HepG2 (cell line): ENCODE results near the gene HACL1. TPM values are rescaled to one million over a fixed set of nuclear protein-coding genes. Genes with fewer than 3 reads are reported as not detected.

ENCODE experiments used
- ATAC-seq: fragments of 200-7000 bp; cut with Tn5 transposase; 3 replicates; pipeline ENCODE4 v1.9.1; 2020; ENCODE audit warnings: mild to moderate bottlenecking, moderate library complexity
- BruUV-seq: library from RNA; stranded (reverse); fragments of 400-500 nt; replicated peaks from 2 replicates; lab custom pipeline; 2021; lab: Mats Ljungman, UMichigan
- CTCF ChIA-PET: fragments of 300-600 bp; formaldehyde crosslinking; extraction: SDS; loops from one replicate; lab custom pipeline; 2021; ENCODE audit warnings: low total read pairs, inconsistent platforms, low intra/inter-chr PET ratio; lab: Yijun Ruan, JAX
- POLR2A ChIA-PET: fragments of 350-600 bp; sonication (Branson Sonifier 250); formaldehyde crosslinking; loops from one replicate; lab custom pipeline; 2020; ENCODE audit warnings: antibody characterized with exemption, inconsistent platforms; lab: Yijun Ruan, JAX
- DNase-seq: peaks from one replicate; pipeline ENCODE4 v3.0.0-alpha.2; 2015; ENCODE audit warnings: low spot score
- FAIRE-seq: peaks from 3 replicates; lab custom pipeline; 2011; peaks lifted over from hg19 to GRCh38; lab: Jason Lieb, UNC
- H2AFZ ChIP-seq: one replicate; pipeline ENCODE4 v1.6.1; 2011; ENCODE audit warnings: low read length, inconsistent platforms
- H3K27ac ChIP-seq: fragments of 300-600 bp; 3 replicates; pipeline ENCODE4 v1.8.0; 2011; ENCODE audit warnings: mixed run types, mild to moderate bottlenecking, mixed read lengths, low read length, inconsistent platforms; ENCODE audit not compliant: insufficient read depth; ENCODE audit errors: extremely low read length
- H3K27me3 ChIP-seq, 2 experiments: fragments of 200-600 bp in 1 of 2; 2 replicates in 1 of 2; 3 replicates in 1 of 2; pipeline versions ENCODE4 v1.6.0 to v1.8.0; 2011; ENCODE audit warnings: low read length in 2 of 2, mild to moderate bottlenecking in 2 of 2, moderate library complexity in 2 of 2, inconsistent platforms in 1 of 2; ENCODE audit not compliant: insufficient read depth in 2 of 2, control insufficient read depth in 1 of 2
- H3K36me3 ChIP-seq, 2 experiments: fragments of 200-600 bp in 1 of 2; replicated peaks in 1 of 2; 2 replicates in 1 of 2; 3 replicates in 1 of 2; pipeline versions ENCODE4 v1.5.1 to v1.8.0; 2011; ENCODE audit warnings: low read length in 2 of 2, inconsistent platforms in 1 of 2; ENCODE audit not compliant: insufficient read depth in 2 of 2, control insufficient read depth in 1 of 2
- H3K4me1 ChIP-seq: 2 replicates; pipeline ENCODE4 v1.5.1; 2012; ENCODE audit warnings: low read length, inconsistent platforms; ENCODE audit not compliant: insufficient read depth
- H3K4me2 ChIP-seq: 2 replicates; pipeline ENCODE4 v1.6.0; 2011; ENCODE audit warnings: low read depth, low read length, inconsistent platforms
- H3K4me3 ChIP-seq, 3 experiments: fragments of 200-600 bp in 1 of 3; sonication (generic), shearing (Covaris generic) in 1 of 3; replicated peaks in 1 of 3; 2 replicates each; pipeline ENCODE4 v1.5.1; 2011 to 2016; ENCODE audit warnings: low read length in 3 of 3, inconsistent platforms in 2 of 3, low read depth in 2 of 3, mild to moderate bottlenecking in 2 of 3, control low read depth in 1 of 3, mixed read lengths in 1 of 3; ENCODE audit not compliant: insufficient read depth in 1 of 3
- H3K79me2 ChIP-seq: one replicate; pipeline ENCODE4 v1.6.1; 2011; ENCODE audit warnings: low read length, inconsistent platforms; ENCODE audit not compliant: insufficient read depth
- H3K9ac ChIP-seq: 2 replicates; pipeline ENCODE4 v1.6.0; 2011; ENCODE audit warnings: mild to moderate bottlenecking, low read depth, low read length, inconsistent platforms; ENCODE audit not compliant: insufficient read depth
- H3K9me3 ChIP-seq: 2 replicates; pipeline ENCODE4 v1.5.1; 2012; ENCODE audit warnings: mild to moderate bottlenecking, low read length
- H4K20me1 ChIP-seq: 2 replicates; pipeline ENCODE4 v1.6.0; 2011; ENCODE audit warnings: inconsistent platforms, mild to moderate bottlenecking, low read length, moderate library complexity; ENCODE audit not compliant: insufficient read depth
- FOXK2 ChIP-seq: fragments of 450-650 bp; IDR thresholded peaks from 2 replicates; pipeline ENCODE4 v1.6.1; 2016
- HHEX ChIP-seq: IDR thresholded peaks from 2 replicates; pipeline ENCODE4 v1.6.1; 2016; ENCODE audit warnings: control low read depth
- HNRNPL ChIP-seq: fragments of 200-400 bp; formaldehyde crosslinking; IDR thresholded peaks from 2 replicates; pipeline ENCODE4 v1.6.1; 2017; ENCODE audit warnings: mild to moderate bottlenecking, low read depth, low read length
- JDP2 ChIP-seq: sonication (generic); formaldehyde crosslinking; IDR thresholded peaks from 2 replicates; pipeline ENCODE4 v1.8.1; 2022; ENCODE audit warnings: missing genetic modification reagents, borderline replicate concordance
- NCOA5 ChIP-seq: sonication (generic); formaldehyde crosslinking; IDR thresholded peaks from 2 replicates; pipeline ENCODE4 v1.4.0; 2020; ENCODE audit warnings: missing genetic modification reagents
- ONECUT2 ChIP-seq: sonication (generic); formaldehyde crosslinking; IDR thresholded peaks from 2 replicates; pipeline ENCODE4 v1.4.0; 2020; ENCODE audit warnings: missing genetic modification reagents
- POLR2A ChIP-seq, 2 experiments: IDR thresholded peaks; 2 replicates each; pipeline ENCODE4 v1.6.1; 2011; ENCODE audit warnings: low read depth in 2 of 2, low read length in 2 of 2, mild to moderate bottlenecking in 1 of 2, moderate library complexity in 1 of 2; ENCODE audit not compliant: insufficient read depth in 1 of 2
- RBM22 ChIP-seq: fragments of 200-400 bp; formaldehyde crosslinking; optimal IDR thresholded peaks from 2 replicates; pipeline ENCODE3; 2017; ENCODE audit warnings: mild to moderate bottlenecking, low read length, moderate library complexity
- SATB2 ChIP-seq: sonication (generic); formaldehyde crosslinking; IDR thresholded peaks from 2 replicates; pipeline ENCODE4 v1.5.0; 2020; ENCODE audit warnings: missing genetic modification reagents
- SMARCE1 ChIP-seq: fragments of 450-650 bp; IDR thresholded peaks from 2 replicates; pipeline ENCODE4 v1.6.1; 2017; ENCODE audit warnings: borderline replicate concordance
- TOPORS ChIP-seq: sonication (generic); formaldehyde crosslinking; IDR thresholded peaks from 2 replicates; pipeline ENCODE4 v1.8.0; 2023; ENCODE audit warnings: mild to moderate bottlenecking, missing genetic modification reagents
- ZNF678 ChIP-seq: sonication (generic); formaldehyde crosslinking; IDR thresholded peaks from 2 replicates; pipeline ENCODE4 v1.4.0; 2020; ENCODE audit warnings: mild to moderate bottlenecking, missing genetic modification reagents
- ZNF775 ChIP-seq: sonication (generic); formaldehyde crosslinking; IDR thresholded peaks from 2 replicates; pipeline ENCODE4 v1.4.0; 2020; ENCODE audit warnings: missing genetic modification reagents, mild to moderate bottlenecking, moderate library complexity, borderline replicate concordance
- ZNF83 ChIP-seq: sonication (generic); formaldehyde crosslinking; IDR thresholded peaks from 2 replicates; pipeline ENCODE4 v1.4.0; 2020; ENCODE audit warnings: missing genetic modification reagents, mild to moderate bottlenecking, borderline replicate concordance
- ZSCAN12 ChIP-seq: sonication (generic); formaldehyde crosslinking; IDR thresholded peaks from 2 replicates; pipeline ENCODE4 v1.9.0; 2021; ENCODE audit warnings: mild to moderate bottlenecking, missing genetic modification reagents
- WGBS: methylation state at CpG from one replicate; pipeline ENCODE4 v1.1.6; 2017; ENCODE audit warnings: low lambda C conversion rate; 5-methylcytosine and 5-hydroxymethylcytosine counted together
- in situ Hi-C: cut with HindIII; loops from 2 replicates; pipeline ENCODE4 v1.10.0; 2017; ENCODE audit warnings: low pct_unique_long_range_greater_than_20kb; ENCODE audit not compliant: extremely low pct_ligation_motif_present
- intact Hi-C: fragments of 100-400 bp; cut with micrococcal nuclease; formaldehyde crosslinking; loops from one replicate; pipeline ENCODE4 v1.10.0; 2022; ENCODE audit not compliant: unreplicated experiment
- polyA plus RNA-seq, 8 experiments: library from polyadenylated mRNA; depleted of rRNA in 3 of 8; stranded (reverse) in 7 of 8; unstranded in 1 of 8; fragments of >200 nt; fragmentation: Illumina TruSeq in 4 of 8; extraction: Trizol in 4 of 8; gene quantifications; 2 replicates each; pipeline versions ENCODE4 v1.2.1 to v1.2.3, GENCODE V29; 2011 to 2016; ENCODE audit warnings: low read depth in 4 of 8, missing spikeins in 1 of 8, mixed read lengths in 1 of 8; ENCODE audit not compliant: insufficient read depth in 1 of 8
- total RNA-seq, 5 experiments: library from RNA; depleted of rRNA; stranded (reverse); fragments of >200 nt; fragmentation: Illumina TruSeq; extraction: Trizol; gene quantifications; 2 replicates each; pipeline ENCODE4 v1.2.3, GENCODE V29; 2016; ENCODE audit warnings: low read depth in 1 of 5
- TF ChIP-seq, protein P1 (sequence below): sonication (generic); formaldehyde crosslinking; IDR thresholded peaks from 2 replicates; pipeline ENCODE4 v1.5.0; 2020; ENCODE audit warnings: missing genetic modification reagents
- TF ChIP-seq, protein P2 (sequence below): sonication (generic); formaldehyde crosslinking; IDR thresholded peaks from 2 replicates; pipeline ENCODE4 v1.4.0; 2020; ENCODE audit warnings: missing genetic modification reagents
- TF ChIP-seq, protein P3 (sequence below): sonication (generic); formaldehyde crosslinking; IDR thresholded peaks from 2 replicates; pipeline ENCODE4 v1.5.0; 2020; ENCODE audit warnings: missing genetic modification reagents, mild to moderate bottlenecking, borderline replicate concordance

Gene HACL1
- total and polyA plus RNA-seq, 2 of the 13 experiments (the other 11 are each of a cell fraction or from before 2014, with no cell fraction given), result 22.1 to 25.7 TPM

DNA sequence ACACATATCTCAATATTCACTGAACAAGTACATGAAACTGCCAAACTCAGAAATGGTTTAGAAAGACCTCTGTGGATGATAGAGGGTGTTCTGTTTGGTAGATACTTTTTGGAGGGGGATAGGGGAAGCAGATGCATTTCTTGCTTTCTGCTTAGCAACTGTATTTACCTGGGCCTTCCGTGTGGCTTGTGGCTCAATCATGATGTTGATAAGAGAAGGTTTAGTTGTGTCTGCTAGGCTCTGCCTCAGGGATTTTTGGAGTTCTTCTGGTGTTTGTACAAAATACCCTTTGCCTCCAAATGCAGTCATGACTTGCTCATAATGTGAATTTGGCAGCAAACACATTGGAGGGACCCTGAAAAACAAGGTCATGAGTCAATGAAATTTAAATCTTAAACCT is 38.2 kb downstream of the HACL1 start:
- no peak for TF ChIP-seq NCOA5
- no peak for TF ChIP-seq RBM22
- TF ChIP-seq, protein P1, sequence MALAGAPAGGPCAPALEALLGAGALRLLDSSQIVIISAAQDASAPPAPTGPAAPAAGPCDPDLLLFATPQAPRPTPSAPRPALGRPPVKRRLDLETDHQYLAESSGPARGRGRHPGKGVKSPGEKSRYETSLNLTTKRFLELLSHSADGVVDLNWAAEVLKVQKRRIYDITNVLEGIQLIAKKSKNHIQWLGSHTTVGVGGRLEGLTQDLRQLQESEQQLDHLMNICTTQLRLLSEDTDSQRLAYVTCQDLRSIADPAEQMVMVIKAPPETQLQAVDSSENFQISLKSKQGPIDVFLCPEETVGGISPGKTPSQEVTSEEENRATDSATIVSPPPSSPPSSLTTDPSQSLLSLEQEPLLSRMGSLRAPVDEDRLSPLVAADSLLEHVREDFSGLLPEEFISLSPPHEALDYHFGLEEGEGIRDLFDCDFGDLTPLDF (CRISPR knock-in tag), result no peak
- TF ChIP-seq, protein P2, sequence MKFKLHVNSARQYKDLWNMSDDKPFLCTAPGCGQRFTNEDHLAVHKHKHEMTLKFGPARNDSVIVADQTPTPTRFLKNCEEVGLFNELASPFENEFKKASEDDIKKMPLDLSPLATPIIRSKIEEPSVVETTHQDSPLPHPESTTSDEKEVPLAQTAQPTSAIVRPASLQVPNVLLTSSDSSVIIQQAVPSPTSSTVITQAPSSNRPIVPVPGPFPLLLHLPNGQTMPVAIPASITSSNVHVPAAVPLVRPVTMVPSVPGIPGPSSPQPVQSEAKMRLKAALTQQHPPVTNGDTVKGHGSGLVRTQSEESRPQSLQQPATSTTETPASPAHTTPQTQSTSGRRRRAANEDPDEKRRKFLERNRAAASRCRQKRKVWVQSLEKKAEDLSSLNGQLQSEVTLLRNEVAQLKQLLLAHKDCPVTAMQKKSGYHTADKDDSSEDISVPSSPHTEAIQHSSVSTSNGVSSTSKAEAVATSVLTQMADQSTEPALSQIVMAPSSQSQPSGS, result no peak
- TF ChIP-seq ONECUT2 (CRISPR knock-in tag), result no peak
- TF ChIP-seq FOXK2, result no peak
- TF ChIP-seq, protein P3, sequence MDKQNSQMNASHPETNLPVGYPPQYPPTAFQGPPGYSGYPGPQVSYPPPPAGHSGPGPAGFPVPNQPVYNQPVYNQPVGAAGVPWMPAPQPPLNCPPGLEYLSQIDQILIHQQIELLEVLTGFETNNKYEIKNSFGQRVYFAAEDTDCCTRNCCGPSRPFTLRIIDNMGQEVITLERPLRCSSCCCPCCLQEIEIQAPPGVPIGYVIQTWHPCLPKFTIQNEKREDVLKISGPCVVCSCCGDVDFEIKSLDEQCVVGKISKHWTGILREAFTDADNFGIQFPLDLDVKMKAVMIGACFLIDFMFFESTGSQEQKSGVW (CRISPR knock-in tag), result no peak
- no peak for TF ChIP-seq ZNF83 (CRISPR knock-in tag)
- no peak for TF ChIP-seq SMARCE1
- no peak for TF ChIP-seq SATB2 (CRISPR knock-in tag)
- no peak for TF ChIP-seq ZNF775 (CRISPR knock-in tag)
- TF ChIP-seq POLR2A (IDR thresholded peaks at IDR 0.05; ENCODE audit: insufficient read depth in 1 of 2, low read depth in 2 of 2, low read length in 2 of 2), result no peak
- TF ChIP-seq TOPORS (CRISPR knock-in tag), result no peak
- TF ChIP-seq ZNF678 (CRISPR knock-in tag), result no peak
- TF ChIP-seq JDP2 (CRISPR knock-in tag), result no peak
- TF ChIP-seq HNRNPL, result no peak
- TF ChIP-seq HHEX, result no peak
- TF ChIP-seq ZSCAN12 (CRISPR knock-in tag), result no peak
- no peak for DNase-seq
- Histone ChIP-seq H3K27me3 (no peaks in the 10 kb centered on the region), H3K9ac (no peak overlapping the region), H3K27ac (no peak overlapping the region), H3K4me3 (no peak overlapping the region), H3K4me1 (0 out of 2 replicates have a peak, but pooled peaks cover 8% of the 10 kb centered on the region), H3K4me2 (no peak overlapping the region), H3K79me2 (no peaks in the 10 kb centered on the region), H4K20me1 (no peaks in the 10 kb centered on the region), H3K36me3 (peaks cover 15 to 53% of the 10 kb centered on the region in 2 experiments; a peak in 4 of 5 replicates), H2AFZ (no peak overlapping the region), H3K9me3 (no peaks in the 10 kb centered on the region)
- POLR2A ChIA-PET, result no interaction called here
- no peak for ATAC-seq
- no TSS peak for BruUV-seq
- no peak for FAIRE-seq
- in situ Hi-C loops, result no loop called here
- intact Hi-C loops, result no loop called here
- 81% methylated on average over 1 of the region's 1 CpG for WGBS
- CTCF ChIA-PET, result no interaction called here
